ENCODE results near the gene LRRC75A.
"Not testable (repeated sequence)": the region's sequence is repeated elsewhere in the genome, so short reads cannot be mapped to it uniquely, and the experiment has no call there.

Gene LRRC75A

GRCh38 chr17:16447676-16448075, 44.3 kb downstream of the LRRC75A start:
- DNase-seq: no peak

- DNase-seq: peak; percentile 57
Observed at GRCh38 chr17:16446338-16446983, 45.5 kb downstream of the LRRC75A start.

DNA sequence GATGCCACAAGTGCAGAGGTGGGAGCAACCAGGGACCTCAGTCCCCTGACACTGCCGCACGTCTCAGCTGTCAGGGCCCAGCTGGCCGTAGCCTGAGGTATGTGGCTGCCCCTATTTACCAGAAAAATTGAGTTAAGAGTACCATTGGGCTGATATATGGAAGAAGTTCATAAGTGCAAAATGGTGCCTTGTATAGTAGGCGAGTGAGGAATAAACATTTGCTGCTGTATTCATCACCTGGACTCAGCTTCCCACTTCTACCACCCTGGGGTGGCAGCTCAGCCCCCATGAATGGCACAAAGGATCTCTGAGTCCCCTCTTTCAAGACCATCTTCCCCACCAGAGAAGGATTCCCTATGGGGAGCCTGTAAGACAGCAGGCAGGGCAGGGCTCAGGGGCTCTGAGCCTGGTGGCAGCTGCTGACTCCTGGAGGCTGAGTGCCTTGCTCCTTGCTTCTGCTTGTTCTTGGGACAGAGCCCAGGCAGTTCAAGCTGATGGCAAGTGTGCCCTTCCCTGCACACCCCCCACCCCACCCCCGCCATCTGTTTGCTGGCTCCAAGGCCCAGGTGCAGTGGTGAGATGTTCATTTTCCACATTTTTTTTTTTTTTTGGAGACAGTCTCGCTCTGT, 47.6 kb downstream of the LRRC75A start:
- DNase-seq: peak; percentile 63

DNA sequence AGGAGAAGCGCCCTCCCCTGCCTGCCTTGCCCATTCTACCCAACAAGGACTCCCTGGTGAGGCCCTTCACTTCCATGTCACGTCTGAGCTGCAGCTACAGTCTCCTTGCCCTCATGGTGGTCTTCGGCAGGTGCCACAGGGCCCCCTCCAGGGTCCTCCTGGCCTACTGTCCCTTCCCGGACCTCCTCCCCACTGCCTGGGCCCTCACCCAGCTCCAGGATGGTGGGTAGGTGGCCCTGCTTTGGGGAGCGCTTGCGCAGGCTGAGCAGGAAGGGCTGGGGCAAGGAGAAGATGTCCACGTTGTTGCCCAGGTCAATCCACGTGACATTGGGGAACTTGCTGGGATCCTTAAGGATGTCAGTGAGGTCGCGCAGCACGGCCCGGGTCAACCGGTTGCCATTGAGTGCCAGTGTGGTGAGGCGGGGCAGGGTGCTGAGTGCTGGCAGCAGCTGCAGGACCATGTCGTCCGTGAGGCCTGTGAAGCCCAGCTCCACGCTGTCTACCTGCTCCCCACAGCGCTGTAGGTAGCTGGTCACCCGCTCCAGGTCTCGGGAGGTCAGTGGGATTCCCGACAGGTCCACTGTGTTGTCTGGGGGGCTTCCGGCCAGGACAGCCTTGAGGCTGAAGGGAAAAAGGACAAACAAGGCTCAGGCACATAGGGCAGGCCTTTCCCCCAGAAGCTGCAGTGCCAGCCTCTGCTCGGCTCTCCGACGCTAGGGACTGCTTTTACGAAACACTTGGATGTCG, 48.3 kb downstream of the LRRC75A start:
- peak; percentile 47 for DNase-seq

DNA sequence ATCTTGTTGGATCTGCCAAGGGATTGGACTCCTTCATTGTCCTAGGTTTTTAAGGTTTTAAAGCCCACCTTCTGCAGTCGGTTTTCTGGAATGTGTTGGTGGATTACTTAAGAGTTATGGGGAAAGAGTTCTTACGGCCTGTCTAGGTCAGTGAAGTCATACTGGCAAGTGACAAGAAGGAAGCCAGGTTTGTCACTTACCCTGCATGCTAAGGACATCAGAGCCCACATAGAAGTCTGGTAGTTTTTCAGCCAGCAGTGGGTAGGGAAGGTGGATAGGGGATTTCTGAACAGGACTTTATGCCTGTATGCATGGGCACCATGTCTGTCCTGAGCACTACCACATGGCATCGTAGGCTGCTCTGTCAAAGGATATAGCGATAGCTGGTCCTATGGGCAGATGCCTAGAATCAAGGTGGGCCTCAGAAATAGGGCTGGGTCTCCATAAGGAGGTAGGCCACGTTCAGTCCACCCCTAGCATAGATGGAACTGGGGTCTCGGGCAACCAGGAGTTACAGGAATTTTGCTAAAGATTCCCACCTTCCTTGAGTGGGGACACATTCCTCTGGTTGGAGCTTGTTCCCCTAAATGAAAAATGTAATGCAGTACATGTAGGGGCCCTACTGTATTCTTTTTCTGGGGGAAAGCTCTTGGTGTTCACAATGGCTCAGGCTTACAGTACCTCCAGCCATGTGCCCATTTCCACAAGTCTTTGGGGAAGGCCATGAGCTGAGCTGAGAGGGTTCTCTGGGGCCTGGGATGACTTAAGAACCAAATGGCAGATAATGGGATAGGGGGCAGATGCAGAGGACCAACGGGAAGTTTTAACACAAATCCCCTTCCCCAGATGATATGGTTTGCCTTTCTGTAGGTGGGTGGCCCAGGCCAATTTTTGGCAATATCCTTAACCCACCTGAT, 49.1 kb downstream of the LRRC75A start:
- DNase-seq: peak; percentile 58

DNA sequence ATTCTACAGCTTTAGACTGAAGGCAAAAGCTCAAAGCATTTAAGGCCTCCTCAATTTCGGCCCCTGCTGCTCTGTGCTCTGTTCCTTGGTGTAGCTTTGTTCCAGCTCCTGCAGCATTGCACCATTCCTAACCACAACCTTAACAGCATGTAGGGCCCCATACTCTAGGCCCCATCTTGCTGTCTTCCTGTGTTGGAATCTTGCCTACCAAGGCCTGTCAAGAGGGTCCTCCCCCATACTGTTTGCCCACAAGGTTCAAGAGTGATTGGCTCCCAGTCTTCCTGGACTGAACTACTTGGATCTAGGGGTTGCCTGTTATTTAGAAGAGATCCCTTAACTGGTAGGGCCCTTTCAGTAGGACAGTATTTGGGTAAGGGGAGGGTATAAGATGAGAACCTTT, 49.9 kb downstream of the LRRC75A start:
- peak; percentile 69 for DNase-seq

DNA sequence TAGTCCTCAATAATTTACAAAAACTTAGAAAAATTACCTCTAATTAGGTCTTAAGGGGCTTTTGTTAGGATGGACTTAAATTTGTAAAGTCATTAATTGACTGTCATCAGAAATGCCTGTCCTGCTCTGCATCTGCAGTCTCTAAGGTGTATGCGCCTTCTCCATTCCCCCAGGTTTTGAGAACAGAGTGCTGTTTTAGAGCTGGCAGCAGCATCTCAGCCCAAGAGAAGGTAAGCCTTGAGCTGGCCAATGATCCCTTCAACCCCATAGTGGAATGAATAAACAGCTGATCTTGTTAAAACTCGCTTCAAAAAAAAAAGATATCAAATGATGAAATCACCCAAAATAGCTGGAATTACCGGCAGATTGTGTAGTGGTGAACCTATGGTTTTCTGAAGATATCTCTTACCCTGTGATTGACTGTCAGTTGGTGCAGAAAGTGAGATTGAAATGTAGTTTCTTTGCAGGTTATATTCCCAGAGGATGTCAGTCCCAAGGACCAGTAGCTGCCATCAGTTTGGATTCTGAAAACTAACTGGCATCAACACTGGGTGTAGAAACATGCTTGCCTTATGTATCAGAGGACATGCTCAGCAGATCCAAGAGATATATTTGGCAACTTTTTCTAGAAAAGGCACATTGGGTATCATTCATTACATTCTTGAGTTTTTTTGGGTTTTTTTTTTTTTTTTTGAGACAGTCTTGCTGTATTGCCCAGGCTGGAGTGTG, 50.9 kb downstream of the LRRC75A start:
- DNase-seq: peak; percentile 42

- DNase-seq: not testable (repeated sequence)
Observed at GRCh38 chr17:16440354-16440753, 51.6 kb downstream of the LRRC75A start.

DNA sequence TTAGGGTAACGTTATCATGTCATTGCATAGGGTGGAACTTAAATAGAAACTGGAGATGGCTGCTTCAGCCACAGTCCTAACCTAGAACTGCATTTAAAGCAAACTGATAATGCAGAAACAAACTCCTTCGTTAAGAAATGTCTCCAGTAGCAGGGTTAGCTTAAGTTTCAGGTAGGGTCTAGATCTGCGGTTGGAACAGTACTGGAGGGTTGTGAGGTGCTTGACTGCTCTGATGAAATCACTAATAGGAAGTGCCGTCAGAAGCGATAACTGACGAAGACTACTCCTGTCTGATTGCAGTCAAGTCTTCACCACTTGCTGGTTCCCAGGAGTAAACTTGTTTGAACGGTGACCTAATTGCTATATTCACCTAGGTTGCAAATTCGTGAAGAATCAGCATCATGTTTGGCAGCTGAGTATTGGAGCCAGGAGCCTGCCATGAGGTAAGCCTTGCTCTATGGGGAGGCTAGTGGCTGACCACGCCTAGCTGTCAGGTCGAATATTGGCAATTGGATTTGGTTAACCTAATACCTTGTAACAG, 52.1 kb downstream of the LRRC75A start:
- DNase-seq: peak; percentile 67

GRCh38 chr17:16439303-16439791, 52.6 kb downstream of the LRRC75A start:
- DNase-seq: peak; percentile 63

GRCh38 chr17:16438557-16439302, 53.3 kb downstream of the LRRC75A start:
- DNase-seq: peak; percentile 100

DNA sequence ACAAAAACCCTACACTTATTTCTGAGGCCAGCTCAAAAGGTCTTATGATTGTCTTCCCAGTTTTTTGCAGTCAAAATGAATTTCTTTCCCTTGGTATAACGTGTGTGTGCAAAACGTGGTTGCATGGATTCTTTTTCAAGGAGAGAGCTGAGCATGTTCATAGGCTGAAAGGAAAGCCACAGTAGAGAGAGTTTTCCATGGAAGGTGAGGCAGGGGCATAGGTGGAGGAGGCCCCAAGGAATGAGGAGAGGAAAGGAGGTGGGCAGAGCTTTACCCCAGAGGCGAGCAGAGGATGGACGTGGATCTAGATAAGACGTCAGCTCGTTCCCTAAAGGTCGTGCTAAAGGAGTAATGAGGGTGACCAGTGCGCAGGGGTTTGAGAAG, 53.8 kb downstream of the LRRC75A start:
- DNase-seq: no peak

- DNase-seq: no peak
Observed at GRCh38 chr17:16437083-16437482, 54.9 kb downstream of the LRRC75A start.

- DNase-seq: no peak
Observed at GRCh38 chr17:16435925-16436886, 55.8 kb downstream of the LRRC75A start.

- no peak for DNase-seq
Observed at GRCh38 chr17:16434662-16435061, 57.3 kb downstream of the LRRC75A start.

DNA sequence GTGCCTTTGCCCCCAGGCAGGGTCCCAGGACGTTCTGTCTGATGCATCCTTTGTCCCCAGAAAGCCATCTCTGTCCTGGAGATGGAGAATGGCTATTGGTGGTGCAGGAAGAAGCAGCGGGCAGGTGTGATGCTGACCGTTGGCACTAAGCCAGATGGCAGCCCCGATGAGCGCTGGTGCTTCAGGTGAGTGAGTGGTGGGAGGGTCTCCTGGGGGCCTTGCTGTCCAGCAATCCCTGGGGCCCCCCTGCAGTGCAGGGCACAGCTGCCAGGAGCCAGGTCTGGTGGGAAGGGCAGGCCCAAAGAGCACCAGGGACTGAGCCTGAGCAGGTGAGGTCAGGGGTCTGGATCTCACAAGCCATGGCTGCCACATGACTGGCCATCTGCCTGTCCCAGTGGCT, 58.5 kb downstream of the LRRC75A start:
- DNase-seq: no peak

DNA sequence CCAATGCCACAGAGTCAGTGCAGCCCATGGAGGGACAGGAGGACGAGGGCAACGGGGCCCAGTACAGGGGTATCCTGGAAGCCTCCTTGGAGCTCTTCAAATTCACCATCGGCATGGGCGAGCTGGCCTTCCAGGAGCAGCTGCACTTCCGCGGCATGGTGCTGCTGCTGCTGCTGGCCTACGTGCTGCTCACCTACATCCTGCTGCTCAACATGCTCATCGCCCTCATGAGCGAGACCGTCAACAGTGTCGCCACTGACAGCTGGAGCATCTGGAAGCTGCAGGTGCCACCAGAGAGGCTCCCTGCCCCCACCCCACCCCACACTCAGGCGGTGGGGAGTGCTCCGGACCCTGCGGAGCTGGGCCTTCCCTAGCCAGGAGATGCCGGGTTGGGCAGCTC, 60.0 kb downstream of the LRRC75A start:
- no peak for DNase-seq

- DNase-seq: no peak
Observed at GRCh38 chr17:16430650-16431049, 61.3 kb downstream of the LRRC75A start.

DNA sequence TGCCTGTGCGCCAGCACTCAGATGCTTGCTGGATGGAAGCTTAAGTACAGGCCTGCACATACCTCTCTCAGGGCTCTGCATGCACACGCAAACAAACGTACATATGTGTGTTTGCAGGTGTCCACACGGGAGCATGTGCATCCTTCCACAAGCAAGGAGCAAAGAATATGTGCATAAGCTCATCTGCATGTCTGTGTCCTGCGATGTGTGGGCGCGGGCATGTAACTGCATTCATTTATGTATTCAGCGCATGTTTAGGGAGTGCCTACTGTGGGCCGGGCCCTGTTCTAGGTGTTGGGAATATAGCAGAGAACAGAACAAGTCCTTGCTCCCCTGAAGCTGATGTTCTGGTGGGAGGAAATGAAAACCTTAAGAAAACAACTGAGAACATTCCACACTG, 62.9 kb downstream of the LRRC75A start:
- DNase-seq: no peak

Measured in hematopoietic multipotent progenitor cell treated with erythropoietin and hydrocortisone succinate and interleukin-3 and kit ligand, for 8 days (in vitro differentiated cells).